Stimulated activated CD4-positive, alpha-beta T cell treated with anti-CD3 and anti-CD28 coated beads, TNF-alpha, amount 100 ng/mL, for 48 hours (primary cell): ENCODE results near the gene FLT3.

ENCODE experiments used
- DNase-seq, 3 donors: peaks; one replicate each; pipeline ENCODE4 v3.0.0-alpha.2; 2020; ENCODE audit warnings: low read depth in 3 of 3

The FLT3 gene

GRCh38 chr13:27960362-27961226, 139.8 kb downstream of the FLT3 start:
- DNase-seq = no peak

DNA sequence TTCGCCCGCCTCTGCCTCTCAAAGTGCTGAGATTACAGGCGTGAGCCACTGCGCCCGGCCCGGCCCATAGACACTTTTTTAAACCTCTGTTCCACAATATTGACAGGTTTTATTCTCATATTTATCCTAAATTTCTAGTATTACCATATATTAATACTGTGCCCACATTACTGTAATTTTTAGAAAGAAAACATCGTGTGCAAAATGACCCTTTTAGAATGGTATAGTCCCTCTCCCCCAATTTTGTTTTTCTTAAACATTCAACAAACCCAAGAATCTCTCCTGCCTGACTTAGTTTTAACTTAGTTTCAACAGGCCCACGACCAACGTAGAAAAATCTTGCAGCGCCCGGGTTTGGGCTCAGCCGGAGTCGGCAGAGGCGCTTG, 140.4 kb downstream of the FLT3 start:
- DNase-seq = no peak

DNA sequence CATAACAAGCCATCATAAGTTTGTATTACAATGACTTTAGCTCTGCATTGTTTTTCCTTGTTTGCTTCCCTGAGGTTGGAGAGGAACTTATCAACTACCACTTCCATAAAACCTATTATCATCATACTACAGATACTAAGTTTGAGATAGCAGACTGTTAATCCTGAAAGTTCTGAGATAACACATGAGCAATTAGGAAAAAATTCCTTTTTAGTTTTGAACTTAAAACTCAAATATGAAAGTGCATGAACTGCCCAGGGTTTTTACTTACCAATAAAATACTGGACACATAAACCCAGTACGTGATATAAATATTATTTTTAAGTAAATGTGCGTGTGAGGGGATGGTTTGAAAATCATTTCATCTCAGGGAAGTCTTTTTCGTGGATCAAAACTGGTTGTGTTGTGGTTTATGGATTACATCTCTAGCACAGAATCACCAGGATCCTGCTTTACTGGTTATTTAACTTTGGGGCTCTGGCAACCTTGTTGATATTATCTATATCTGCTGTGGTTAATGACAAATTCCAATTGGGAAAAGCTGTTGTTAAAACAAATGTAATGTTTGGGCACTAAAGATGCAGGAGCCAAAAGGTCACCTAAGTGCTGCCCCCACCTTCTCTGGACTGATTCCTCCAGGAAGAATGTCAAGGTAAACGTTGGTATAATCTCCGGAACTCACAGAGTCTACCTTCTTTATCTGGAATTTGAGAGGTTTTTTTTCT, 143.6 kb downstream of the FLT3 start:
- DNase-seq = no peak

DNA sequence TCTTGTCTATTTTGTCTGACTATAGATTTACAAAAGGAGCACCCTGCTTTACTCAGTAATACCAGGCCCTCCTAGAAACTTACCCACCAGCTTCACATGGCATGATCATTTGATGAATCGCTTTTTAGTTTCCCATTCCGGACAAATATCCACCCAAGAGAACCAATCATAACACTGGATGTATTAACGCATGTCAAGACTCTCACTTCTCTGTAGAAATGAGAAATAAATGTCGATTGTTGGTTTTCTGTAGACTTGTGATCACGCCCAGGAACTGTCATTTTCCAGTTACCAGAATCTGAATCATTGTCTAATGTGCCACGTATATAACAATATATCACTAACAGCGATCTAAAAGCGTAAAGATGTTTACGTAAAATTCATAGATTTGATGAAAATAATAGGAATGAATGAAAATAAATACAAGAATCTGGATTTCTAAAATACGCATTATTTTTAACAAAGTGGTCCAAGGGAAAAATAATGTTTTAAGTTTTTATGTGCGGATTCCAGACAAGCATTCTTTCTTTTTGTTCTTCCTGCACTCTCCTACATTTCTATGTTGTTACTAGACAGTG, 145.3 kb downstream of the FLT3 start:
- DNase-seq = no peak

GRCh38 chr13:27954406-27954851, 145.9 kb downstream of the FLT3 start:
- DNase-seq = no peak

DNA sequence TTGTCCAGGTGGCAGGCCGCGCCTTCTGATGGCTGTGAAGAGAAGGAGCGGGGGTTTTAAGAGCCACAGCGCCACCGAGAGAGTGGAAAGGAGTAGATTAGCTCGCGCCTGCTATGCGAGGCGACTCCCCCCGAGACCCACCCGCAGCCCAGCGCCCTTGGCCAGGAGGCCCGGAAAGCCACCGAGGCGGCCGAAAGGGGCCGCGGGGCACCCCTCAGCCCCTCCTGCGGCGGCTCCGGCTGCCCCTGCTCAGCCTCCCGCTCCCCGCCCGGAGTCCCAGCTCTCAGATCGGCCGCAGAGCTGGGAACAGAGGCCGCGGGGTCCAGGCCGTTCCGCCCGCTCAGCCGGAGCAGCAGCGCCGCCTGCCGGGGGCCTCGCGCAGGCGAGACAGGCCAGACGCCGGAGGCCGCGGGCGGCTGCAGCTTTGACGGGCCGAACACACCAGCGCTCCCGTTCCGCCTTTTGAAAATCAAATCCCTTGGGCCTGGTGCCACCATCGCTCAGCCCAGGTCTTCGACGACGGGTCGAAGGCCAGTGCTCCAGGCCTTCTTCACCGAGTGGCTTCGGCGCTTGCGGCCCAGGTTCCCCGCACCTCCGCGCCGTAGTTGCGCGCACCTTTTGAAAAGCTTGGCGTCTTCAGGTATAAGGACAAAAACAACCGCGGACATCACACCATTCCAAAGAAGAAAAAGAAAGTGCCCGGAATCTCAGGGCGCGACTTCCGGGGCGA, 146.5 kb downstream of the FLT3 start:
- DNase-seq = peak; percentile 32 to 56 (median 51)
